Activated CD4-positive, alpha-beta T cell treated with anti-CD3 and anti-CD28 coated beads for 24 hours (primary cell): ENCODE data around the gene CCSER1.
"Not testable (repeated sequence)": the region's sequence is repeated elsewhere in the genome, so short reads cannot be mapped to it uniquely, and the experiment has no call there.

Source experiments
- DNase-seq, 2 donors: peaks; one replicate each; pipeline ENCODE4 v3.0.0-alpha.2; 2020; ENCODE audit warnings: low read depth in 2 of 2

The CCSER1 gene

DNA sequence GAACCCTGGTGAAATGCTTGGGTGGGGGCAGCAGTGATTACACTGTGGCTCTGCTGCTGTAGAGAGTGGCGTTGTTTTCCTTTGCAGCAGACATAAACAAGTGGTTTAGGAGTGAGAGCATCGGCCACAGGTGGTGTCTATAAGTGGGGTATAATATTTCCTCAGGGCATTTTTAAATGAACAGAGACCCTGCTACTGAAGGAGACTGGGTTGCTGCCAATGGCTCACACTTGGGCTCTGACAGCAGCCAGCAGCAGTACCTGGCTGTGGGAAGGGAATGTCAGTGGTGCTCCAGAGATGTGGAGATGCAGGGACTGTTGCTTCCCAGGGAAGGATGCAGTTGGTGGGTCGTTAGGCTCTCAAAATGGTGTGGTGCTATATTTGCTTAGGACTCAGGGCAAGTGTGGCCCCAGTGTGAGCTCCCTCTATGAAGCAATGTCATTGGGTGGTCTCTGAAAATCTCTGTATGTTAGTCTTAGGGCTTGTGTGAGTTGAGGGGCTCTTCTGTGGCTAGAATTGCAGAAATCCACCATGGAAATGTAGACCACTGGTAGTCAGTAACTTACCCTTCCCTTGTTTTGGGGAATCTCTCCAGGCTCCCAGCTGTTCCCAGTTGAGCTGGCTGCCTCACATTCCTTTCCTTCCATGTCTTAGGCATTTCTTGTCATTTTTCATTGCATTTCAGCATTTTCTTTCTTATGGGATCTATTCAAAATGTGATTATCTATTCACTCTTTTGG is 1153.5 kb downstream of the CCSER1 start:
- no peak for DNase-seq

DNA sequence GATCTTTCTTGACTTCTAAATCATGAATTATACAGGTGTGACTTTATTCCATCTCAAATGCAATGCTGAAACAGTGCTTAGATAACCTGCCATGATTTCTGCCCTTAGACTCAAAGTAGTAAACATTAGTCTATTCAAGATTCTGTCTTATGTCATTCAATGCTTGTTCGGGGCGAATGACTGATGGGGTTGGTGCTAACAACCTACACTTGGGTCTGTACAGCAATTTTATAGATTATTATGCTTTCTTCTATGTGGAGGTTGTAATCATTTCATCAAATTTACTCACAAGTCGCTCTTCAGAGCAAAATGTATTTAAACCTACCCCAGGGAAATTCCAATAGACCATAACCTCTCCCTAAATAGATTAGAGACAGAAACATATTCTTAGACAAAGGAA is 1155.0 kb downstream of the CCSER1 start:
- DNase-seq = no peak

DNA sequence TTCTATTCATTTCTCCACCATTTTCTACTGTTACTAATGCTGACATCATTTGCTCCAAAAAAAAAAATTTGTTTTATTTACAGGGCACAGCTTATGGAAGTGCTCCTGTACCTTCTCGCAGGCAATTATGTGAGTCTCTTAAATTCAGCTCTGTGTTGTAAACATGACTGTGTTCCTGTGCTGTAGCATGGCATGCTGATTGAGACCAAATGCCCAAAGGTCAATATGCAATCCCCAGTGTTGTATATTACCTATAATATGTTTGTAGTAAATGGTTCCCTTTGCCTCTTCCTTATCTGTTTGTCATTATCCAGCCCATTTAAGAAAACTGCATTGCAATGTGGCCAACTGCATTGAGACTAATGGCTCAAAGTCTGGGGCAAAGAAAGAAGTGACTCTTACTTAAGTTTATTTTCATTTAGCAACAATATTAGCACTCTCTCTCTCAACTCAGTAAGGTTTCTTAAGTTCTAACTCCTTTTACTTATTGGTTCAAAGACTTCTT is 1156.6 kb downstream of the CCSER1 start:
- DNase-seq = no peak

DNA sequence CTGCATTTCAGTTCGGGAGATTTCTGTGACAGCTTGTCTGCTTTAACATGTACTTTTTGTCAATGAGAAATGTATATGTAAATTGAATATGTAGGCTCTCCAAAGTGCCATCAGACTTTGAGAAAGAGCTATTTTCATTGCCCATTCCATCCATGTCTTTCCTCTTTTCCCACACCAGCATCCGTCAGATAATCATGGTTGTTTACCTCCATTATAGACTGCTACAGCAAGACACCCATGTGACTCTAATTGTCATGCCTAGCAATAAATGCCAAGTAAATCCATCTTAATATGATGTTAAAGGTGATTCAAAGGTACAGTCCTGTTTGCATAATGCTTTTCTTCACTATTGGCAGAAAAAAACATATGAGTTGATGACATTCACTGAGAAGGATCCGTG is 1157.3 kb downstream of the CCSER1 start:
- no peak for DNase-seq

DNA sequence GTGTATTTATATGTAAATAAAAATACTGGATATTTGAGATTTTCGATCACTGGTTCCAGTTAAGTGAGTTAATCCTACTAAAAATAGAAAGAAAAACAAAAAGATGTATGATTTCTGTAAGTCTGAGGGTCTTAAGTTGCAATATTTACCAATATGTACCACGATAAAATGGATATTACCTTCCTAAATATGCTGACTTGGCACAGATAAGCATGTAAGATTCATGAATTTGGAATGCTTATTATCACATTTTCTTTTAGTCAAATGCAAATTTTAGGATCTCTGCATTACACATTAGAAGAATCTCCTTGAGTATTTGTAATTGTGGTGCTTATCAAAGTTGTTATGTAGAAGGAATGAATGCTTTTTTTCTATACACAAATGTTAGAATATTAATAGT is 1158.3 kb downstream of the CCSER1 start:
- no peak for DNase-seq

DNA sequence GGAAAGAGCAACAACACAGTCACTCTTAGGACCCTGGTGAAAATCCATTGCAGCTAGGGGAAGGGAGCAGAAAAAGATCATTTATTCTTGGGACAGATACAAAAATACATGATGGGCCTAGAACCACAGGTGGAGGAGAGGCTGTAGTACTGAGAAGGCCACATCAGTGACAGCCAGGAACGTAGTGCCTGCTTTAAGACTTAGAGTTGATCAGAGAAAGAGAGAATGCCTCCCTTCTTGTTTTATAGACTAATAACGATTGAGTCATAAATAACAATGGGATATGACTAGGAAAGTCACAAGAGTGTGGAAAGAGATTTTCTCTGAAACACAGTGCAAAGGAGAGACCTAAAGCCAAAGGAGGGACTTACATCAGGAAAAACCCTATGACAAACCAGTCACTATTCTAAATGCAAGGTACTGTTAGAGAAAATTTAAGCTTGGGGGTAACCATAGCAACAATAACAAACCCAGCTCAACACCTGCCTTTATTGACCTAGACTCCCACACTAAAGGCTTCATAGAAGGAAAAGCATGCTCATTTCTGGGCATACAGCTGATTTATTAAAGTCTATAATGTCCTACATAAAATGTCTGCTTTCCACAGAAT is 1161.6 kb downstream of the CCSER1 start:
- DNase-seq = no peak

DNA sequence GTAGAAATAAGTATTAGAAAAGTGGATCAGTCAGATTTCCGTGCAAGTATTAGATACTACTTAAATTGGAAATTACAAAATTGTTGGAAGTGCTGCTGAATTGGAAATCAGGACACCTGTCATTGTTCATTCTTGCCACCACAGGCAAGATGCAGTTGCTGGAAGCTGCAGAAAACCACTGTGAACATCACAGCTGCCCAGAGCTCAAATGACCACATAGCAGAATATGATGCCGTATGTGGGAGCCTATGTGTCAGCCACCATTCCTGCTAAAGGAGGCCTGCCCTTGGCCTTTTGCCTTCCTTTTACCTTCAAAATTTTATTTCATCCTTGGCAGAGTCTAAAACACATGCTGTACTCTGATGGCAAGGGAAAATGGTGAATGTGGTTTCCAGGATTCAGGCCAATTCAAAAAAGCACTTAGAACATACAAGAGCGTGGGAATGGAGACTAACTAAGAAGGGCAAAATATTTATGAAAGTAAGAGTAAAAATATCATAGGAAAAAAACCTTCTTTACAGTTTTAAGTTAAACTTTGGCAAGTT is 1171.0 kb downstream of the CCSER1 start:
- no peak for DNase-seq

DNA sequence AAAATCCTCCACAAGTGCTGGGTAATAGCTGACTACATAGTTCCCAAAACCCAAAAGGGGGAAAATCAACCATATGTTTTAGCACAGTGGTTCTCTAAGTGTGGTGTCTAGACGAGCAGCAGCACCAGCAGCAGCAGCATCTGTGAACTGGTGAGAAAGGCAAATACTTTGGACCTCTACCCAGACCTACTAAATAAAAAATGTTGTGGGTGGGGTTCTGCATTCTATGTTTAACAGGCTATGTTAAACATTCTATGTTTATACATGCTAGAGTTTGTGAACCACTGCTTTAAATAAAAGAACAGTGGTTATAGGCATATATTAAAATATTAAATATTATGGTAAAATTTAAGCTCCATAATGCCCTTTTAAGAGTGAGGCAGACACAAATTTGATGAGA is 1171.6 kb downstream of the CCSER1 start:
- DNase-seq = no peak

DNA sequence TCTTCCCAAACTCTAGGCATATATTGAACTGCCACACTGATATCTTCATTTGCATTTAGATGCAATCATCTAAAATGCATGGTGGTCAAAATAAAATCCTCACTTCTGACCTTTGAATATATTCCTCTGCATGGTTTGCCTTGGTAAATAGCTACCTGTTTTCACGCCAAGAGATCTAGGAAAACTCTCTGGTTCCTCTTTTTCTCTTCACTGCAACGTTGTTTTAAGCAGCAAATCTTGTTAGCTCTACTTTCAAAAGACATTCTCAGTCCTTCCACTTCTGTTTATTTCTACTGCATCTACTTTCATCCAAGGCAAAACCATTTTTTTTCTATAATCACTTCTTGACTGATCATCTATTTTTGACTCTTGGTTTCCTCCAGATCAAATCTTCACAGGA is 1174.9 kb downstream of the CCSER1 start:
- DNase-seq = no peak

DNA sequence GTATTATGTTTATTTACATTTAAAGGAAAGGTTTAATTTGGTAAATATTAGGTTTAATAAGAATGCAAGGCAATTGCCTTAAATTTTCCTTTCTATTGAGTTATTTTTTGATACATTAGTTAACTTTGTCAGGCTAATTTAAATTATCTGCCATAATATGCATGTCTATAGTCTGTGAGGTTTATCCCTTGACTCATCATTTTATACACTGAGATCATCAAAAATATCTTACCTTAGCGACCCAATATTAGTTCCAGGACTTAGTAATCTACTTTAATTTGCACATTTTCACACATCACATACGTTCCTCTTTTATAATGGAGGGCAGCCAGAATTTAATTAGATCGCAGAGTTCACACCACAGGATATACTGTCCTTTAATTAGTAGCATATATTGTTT is 1177.1 kb downstream of the CCSER1 start:
- DNase-seq = no peak

DNA sequence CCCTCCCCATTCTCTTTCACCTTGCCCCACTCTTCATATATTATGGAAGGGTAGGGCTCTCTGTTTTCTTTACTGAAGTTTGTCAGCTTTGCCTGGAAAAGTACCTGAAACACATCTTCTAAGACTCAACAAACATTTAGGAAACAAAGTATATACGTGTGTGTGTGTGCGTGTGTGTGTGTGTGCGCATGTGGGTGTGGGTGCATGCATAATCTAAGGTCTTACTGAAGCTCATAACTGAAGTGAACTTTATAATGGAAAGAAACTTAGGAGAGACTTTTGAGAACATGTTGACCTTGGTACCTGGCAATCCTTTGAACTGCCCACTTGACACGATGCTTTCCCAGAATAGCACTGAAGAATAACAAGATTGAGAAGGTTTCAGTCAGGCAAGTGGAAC is 1190.2 kb downstream of the CCSER1 start:
- no peak for DNase-seq

DNA sequence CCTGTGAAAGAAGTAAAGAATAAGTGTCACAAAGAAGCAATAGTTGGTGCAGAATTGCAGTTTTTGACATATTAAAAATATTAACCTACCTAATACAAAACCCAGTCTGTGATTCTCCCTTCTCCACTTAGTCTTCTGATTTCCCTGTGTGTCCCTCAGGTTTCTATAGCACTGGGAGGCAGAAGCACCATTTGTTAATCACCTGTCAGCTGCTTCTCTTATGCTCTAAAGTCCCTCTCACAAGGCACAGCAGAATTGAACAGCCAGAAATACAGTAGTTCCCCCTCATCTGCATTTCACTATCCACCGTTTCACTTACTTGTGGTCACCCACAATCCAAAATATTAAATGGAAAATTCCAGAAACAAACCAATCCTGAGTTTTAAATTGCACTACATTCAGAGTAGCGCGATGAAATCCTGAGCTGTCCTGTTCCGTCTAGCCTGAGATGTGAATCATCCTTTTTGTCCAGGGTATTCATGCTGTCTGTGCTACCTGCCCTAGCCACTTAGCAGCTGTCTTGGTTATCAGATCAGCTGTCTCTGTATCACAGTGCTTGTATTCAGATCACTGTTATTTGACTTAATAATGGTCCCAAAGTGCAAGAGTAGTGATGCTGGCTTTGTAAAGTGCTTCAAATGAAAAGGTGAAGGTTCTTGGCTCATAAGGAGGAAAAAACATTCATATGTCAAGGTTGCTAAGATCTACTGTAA is 1192.5 kb downstream of the CCSER1 start:
- DNase-seq = no peak

DNA sequence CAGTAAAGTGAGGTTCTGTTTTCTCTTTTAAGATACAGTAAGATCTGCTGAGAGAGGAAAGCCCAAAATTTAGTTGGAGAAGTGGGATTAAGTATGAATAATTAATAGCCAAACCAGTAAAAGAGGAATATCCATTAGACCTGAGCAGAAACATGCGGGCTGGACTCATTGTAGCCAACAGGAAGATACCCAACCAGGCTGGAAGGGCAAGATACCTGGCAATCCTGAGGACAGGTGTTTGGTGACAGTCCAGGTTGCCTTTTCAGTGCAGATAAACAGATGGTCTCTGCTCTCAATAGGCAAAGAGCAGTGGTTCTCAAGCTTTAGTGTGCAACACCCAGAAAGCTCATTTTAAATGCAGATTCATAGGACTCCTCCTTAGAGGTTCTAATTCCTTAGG is 1195.8 kb downstream of the CCSER1 start:
- DNase-seq = no peak

DNA sequence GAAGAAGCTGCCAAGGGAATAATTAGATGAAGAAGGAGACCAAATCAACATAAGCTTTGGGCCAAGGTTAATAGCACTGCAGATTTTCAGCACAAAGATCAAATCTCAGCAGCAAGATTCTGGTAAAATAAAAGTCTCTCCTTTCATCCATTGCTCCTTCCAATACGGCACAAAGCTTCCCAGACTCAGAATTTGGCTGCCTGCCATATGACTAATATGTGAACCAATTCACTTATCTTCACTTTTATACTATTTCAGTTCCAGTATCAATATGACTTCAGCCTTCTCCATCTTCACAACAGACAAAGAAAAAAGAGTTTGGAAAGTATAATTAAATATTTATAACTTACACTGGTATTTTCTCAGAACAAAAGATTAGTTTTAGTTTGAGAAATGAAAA is 1198.3 kb downstream of the CCSER1 start:
- DNase-seq = no peak

DNA sequence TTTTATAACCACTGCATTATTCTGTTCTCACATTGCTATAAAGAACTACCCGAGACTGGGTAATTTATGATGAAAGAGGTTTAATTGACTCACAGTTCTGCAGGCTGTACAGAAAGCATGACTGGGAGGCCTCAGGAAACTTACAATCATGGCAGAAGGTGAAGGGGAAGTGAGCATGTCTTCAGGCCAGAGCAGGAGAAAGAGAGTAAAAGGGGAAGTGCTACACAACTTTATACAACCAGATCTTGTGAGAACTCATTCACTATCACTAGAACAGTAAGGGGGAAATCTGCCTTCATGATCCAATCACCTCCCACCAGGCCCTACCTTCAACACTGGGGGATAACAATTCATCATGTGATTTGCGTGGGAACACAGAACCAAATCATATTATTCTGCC is 1199.0 kb downstream of the CCSER1 start:
- DNase-seq = not testable (repeated sequence)

DNA sequence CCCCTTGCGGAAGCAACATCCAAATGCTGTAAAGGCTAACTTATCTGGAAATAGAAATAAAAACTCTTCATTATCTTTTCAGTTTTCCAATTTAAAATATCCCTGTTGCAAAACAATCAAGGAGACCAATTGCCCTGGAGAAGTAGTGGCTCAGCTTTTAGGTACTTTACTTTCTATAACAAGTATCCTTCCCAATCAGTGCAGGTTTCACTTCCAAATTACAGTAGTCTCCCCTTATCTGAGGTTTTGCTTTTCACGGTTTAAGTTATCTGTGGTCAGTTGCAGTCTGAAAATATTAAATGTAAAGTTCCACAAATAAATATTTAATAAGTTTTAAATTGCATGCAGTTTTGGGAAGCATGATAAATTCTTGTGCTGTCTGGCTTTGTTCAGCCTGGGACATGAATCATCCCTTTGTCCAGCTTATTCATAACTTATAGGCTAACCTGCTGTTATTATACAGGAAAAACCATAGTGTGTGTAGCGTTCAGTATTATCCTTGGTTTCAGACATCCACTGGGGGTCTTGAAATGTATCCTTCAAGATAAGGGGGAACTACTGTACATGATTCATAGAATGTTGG is 1203.5 kb downstream of the CCSER1 start:
- no peak for DNase-seq

DNA sequence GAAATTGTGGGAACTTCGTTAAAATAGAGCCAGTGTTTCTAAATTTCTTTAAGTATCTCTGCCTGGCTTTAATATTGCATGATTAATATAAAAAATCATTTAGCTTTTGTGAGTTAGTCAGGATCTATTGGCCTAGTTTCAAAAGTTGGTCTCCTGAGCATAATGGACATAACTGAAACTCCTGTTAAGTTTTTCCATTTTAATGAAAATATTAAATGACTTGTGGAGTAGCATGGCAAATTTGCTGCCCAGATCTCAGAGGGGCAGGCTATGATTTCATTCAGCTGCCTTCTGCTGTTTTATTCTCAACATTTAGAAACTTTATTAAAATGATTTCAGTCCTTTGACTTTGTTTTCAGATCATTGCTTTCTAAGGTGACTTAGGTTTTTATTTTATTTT is 1213.6 kb downstream of the CCSER1 start:
- DNase-seq = no peak

DNA sequence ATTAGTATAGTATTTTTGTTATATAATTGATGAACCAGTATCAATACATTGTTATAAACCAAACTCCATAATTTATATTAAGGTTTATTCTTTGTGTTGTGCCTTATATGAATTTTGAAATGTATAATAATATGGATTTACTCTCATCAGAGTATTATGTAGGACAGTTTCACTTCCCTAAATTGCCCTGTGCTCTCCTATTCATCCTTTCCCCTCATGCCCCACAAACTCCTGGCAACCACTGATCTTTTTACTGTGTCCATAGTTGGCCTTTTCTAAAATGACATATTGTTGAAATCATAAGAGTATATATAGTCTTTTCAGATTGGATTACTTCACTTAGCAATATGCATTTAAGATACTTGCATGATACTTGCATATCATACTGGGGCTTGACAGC is 1218.4 kb downstream of the CCSER1 start:
- no peak for DNase-seq

DNA sequence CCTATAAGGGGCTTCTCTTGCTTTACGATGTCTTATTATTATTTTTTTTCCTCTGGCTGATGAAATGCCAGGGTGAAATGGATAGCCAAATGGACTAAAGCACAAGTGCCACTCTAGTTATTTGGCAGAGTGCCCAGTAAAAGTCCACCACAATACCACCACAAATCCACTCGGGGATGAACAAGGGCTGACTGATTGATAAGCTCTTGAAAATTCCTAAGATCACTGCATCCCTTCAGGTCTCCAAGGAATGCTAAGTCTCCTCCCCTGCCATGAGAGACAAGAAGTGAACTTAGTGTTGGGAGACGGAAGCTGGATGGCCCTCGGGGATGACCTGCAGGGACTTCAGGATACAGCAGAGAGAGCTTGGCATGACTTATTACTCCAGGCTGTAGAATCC is 1229.3 kb downstream of the CCSER1 start:
- not testable (repeated sequence) for DNase-seq

DNA sequence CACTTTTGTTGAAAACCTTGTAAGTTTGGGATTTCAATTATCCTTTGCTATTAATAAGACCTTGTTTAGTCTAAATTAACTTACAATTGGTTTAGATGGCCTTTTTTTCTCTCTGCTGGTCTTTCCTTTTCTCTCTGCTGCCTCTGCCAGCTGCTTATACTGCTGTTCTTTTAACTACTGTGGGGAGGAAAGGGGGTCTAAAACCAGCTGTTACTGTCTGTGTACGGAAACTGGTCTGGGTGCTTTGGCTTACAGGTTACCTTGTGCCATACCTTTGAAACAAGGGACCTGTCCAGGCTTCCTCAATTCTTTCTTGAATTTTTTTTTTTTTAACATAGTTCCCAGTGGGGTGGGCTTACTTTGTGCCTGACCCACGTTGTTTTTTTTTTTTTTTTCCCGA is 1230.8 kb downstream of the CCSER1 start:
- not testable (repeated sequence) for DNase-seq

DNA sequence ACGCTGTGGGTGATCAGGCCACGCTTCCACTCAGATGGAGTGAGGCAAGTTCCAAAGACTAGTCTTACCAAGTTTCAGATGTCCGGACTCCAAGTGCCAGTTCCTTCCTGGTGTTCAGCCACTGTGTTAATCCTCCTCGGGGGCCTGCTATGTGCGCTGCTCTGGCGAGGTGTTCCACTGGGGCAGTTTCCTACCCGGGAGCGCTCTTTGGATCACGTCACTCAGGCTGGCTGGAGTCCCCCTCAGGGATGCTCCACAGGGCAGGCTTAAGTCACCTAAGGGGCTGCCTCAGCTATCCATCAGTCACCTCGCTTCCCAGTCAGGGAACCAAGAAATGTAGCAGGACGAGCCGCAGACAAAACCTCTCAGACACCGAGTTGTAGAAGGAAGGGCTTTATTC is 1231.4 kb downstream of the CCSER1 start:
- DNase-seq = not testable (repeated sequence)
